ENCODE measurements around the gene FARP1.
"Not testable (repeated sequence)": the region's sequence is repeated elsewhere in the genome, so short reads cannot be mapped to it uniquely, and the experiment has no call there.

The FARP1 gene

GRCh38 chr13:98228661-98229341, 85.9 kb downstream of the FARP1 start:
- DNase-seq = no peak

DNA sequence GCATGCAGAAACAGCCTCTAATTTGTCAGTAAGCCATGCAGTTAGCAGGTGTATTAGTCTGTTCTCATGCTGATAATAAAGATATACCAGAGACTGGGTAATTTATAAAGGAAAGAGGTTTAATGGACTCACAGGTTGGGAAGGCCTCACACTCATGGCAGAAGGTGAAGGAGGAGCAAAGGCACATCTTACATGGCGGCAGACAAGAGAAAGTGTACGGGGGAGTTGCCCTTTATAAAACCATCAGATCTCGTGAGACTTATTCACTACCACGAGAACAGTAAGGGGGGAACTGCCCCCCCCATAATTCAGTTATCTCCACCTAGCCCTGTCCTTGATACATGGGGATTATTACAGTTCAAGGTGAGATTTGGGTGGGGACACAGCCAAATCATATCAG, 87.9 kb downstream of the FARP1 start:
- DNase-seq = not testable (repeated sequence)

DNA sequence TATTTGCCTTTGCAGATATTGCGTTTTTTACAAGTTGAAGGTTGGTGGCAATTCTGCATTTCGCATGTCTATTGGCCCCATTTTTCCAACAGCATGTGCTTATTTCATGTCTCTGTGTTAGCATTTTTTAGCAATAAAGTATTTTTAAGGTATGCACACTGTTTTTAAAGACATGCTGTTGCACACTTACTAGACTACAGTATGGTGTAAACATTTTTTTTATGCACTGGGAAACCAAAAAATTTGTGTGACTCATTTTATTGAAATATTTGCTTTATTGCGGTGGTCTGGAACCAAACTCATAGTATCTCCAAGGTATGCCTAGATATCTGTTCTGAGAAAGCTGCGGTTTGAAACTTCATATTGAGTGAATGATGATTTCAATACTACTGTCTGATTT, 89.6 kb downstream of the FARP1 start:
- DNase-seq = no peak

DNA sequence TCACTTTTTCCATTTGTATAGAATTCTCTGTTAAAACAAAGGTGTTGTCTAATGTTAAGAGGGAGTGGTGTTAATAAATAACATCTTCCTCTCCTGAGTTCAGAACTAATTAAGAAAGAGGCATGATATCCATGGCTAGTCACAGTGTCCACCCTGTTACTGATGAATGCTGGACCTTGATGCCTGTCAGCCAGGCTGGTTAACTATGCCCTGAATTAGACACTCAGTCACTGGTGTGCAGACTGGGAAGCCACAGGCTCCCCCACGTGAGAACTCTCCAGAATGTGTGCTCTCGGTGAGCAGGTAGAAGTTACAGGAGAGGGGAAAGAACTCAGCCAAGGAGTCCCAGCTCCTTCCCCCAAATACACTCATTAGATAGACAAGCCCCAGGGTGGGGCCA, 90.2 kb downstream of the FARP1 start:
- no peak for DNase-seq

- no peak for DNase-seq
Measured at GRCh38 chr13:98234348-98234747, 91.5 kb downstream of the FARP1 start.

DNA sequence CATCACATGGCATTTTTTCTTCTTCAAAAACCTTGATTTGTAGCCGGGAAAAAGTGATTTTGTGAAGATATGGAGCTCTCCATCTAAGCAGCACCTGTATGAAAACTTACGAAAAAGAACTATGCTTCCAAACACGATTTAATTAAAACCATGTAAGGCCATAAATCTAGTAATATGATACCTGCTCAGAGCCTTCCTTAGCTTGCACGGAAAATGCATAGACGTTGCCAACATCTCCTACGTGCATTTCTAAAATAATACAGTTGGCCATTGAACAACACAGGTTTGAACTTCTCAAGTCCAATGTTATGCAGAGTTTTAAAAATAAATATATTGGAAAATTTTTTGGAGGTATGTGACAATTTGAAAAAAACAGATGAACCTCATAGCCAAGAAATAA, 93.3 kb downstream of the FARP1 start:
- DNase-seq = no peak

DNA sequence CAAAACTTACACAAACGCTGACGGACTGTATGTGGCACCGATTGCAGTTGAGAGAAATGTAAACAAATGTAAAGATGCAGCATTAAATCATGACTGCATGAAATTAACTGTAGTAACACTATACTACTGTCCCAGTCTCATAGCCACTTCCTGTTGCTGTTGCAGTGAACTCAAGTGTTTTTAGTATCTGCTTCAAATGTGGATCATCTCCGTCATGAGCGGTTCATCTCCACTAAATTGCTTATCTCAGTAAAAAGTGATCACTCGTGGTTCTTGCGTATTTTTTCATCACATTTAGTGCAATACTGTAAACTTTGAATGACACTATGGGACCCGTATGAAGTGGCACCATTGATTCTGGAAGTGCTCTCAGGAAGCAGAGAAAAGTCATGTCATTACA, 94.4 kb downstream of the FARP1 start:
- no peak for DNase-seq

DNA sequence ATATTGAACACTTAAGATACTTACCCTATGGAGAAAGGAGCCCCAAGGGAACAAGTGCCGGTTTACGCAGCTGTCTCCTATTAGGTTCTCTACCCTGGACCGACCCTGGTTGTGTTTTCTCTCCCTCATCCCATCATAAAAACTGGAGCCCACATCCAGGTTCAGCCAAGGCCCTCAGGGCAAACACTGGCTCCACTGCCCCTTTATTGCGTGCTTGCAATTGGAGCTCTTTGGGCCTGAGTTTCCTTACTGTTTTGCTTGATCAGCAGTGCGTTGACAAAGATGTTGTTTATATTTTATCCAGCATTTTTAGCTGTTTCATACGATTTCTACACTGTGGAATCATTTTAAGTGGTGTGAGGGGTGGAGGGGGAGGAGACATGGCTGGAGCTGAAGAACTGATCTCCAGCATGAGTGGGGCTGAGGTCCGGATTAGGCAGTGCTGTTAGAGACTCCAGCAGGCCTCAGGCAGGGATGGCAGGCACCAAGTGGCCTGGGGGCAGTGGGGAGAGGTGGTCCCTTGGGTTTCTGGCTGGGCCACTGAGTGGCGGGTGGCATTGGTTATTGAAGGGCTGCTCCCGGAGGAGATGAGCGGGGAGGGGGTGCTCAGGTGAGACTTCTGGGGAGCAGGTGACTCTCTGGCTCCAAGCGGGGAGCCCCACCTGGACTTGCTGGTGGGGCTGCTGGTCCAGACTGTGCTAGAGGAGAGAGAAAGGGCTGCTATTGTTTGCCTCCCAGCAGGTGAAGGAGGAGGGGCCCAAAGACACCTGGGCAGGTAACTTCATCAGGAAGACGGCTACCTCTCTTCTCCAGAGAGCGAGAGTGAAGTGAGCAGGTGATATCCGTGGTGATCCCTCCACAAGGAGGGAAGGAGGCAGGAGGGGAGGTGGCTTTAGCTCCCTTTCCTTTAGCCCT, 96.5 kb downstream of the FARP1 start:
- DNase-seq = peak; percentile 88

DNA sequence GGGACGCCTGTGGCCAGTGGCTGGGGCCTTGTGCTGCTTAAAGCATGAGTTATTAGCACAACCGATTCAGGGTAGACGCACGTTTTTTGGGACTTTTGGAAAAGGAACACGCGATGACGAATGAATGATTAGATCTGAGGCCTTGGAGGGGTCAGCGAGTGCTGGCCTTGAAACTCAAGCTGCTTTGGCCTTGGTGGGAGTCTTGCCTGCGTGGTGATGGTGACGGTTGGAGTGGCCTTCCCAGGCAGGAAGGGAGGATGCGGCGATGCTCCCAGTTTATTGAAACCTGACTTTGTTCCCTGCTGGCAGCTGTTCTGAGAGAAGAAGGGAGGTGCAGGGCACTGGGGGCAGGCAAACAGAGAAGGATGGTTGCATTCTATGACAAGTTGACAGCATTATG, 97.2 kb downstream of the FARP1 start:
- no peak for DNase-seq

GRCh38 chr13:98240974-98241373, 98.1 kb downstream of the FARP1 start:
- no peak for DNase-seq

DNA sequence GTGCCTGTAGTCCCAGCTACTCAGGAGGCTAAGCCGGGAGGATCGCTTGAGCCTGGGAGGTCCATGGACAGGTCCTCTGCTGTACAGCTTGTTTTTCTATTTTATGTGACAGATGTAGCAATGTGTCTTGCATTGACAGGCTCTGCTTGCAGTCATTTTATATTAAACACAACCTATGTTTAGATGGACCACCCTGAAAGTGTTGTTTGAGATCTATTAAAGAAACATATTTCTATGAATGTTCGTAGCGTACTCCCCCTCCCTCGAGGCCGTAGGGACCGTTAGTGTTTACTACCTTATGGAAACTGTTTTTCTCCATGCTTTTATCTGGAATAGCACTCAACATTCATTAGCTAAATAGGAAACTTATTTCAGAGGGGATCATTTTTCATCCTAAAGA, 99.1 kb downstream of the FARP1 start:
- DNase-seq = no peak

DNA sequence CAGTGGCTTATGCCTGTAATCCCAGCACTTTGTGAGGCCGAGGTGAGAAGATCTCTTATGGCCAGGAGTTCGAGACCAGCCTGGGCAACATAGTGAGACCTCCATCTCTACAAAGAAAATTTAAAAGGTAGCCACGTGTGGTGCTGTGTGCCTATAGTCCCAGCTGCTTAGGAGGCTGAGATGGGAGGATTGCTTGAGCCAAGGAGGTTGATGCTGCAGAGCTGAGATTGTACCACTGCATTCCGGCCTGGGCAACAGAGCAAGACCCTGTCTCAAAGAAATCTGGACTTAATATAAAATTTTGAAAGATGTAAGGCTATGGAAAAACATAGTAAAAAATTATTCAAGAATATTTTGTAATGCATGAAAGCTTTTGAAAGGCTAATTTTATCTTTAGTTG, 99.5 kb downstream of the FARP1 start:
- DNase-seq = no peak

- DNase-seq = no peak
Measured at GRCh38 chr13:98243929-98244272, 101.0 kb downstream of the FARP1 start.

- DNase-seq = no peak
Measured at GRCh38 chr13:98246538-98247172, 103.8 kb downstream of the FARP1 start.

DNA sequence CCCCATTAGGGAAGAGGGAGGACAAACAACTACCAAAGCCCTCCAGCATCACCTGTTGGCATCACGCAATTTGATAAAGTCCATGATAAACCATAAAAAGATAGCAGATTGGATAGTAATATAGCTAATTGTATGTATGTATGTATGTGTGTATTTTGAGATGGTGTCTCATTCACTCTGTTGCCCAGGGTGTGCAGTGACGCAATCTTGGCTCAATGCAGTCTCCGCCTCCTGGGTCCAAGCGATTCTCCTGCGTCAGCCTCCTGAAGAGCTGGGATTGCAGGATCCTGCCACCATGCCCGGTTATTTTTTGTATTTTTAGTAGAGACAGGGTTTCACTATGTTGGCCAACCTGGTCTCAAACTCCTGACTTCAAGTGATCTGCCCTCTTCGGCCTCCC, 108.8 kb downstream of the FARP1 start:
- no peak for DNase-seq

GRCh38 chr13:98252931-98253470, 110.1 kb downstream of the FARP1 start:
- no peak for DNase-seq

GRCh38 chr13:98253526-98253925, 110.6 kb downstream of the FARP1 start:
- no peak for DNase-seq

DNA sequence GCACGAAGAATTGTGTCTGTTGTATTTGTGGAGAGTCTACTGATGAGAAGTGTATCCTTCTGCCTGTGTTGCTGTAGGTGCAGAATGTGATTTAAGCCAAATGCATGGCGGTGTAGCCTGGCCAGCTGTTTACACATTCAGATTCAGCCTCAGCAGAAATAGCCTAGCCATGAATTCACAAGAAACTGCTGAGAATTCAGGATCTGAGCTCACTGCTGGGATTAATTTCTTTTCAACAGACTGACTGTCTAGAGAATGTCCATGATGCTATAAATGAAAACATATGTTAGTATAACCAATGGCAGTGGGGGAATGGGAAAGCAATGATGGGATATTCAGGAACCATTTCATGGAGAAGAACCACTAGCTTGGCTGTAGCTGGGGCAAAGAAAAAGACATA, 111.6 kb downstream of the FARP1 start:
- DNase-seq = no peak

DNA sequence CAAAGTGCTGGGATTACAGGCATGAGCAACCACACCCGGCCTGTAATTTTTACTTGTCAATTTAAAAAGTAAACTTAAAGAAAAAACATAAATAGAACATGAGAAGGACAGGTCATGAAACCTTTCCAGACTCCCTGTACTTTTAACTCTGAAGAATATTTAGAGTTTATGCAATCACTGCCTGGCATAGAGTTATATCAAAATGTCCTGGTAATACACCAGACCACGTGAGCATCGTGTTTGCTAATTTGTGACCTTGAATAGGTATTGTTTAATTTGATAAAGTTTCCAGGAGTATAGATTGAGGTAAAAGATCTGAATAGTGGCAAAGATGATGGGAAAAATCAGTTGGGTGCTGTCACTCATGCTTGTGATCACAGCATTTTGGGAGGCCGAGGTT, 115.3 kb downstream of the FARP1 start:
- DNase-seq = no peak

- no peak for DNase-seq
Measured at GRCh38 chr13:98260357-98261164, 117.7 kb downstream of the FARP1 start.

DNA sequence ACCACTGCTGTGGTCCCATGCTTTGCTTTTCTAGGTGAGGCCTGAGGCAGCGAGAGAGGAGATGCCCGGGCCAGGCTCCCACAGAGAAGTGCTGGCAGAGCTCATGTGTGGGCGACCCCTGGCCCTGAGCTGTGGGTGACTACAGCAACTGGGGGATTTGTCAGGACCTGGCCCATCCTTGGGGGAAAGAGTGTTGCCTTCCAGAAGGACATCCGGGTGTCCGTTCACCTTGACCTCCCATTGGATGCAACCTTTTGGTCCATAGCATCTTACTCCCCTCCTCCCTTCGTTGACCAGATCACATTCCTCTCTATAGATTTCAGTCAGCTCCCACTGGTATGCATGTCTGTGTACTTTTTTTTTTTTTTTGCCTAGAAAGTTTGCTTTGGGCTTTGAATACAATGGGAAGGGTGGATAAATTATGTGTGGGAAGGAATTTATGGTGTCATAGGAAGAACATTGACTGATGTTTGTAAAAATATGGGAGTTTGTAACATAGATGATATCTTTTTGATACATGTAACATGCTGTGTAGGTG, 118.3 kb downstream of the FARP1 start:
- no peak for DNase-seq

- no peak for DNase-seq
Measured at GRCh38 chr13:98262292-98262691, 119.4 kb downstream of the FARP1 start.

- no peak for DNase-seq
Measured at GRCh38 chr13:98263841-98264240, 120.9 kb downstream of the FARP1 start.

All from NCI-H1092 treated with DMSO at 0.1 percent for 48 hours (cell line).